ENCODE results near the gene TMEM9.

Gene TMEM9

DNA sequence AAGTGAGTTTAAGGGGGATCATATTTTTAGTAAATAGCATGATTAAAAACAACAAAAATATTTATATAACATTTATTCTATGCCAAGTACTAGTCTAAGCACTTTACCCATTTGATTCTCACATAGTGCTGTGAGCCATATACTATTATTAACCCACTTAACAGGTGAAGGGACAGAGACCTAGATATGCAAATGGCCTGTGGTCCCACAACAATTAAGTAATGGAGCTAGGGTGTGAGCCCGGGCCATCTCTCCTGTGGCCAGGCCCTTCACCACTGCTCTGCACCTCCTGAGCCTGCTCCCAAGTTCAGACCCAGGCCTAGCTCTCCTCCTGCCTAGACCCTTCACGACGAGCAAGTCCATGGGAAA is 27.8 kb downstream of the TMEM9 start:
- no peak for DNase-seq

DNA sequence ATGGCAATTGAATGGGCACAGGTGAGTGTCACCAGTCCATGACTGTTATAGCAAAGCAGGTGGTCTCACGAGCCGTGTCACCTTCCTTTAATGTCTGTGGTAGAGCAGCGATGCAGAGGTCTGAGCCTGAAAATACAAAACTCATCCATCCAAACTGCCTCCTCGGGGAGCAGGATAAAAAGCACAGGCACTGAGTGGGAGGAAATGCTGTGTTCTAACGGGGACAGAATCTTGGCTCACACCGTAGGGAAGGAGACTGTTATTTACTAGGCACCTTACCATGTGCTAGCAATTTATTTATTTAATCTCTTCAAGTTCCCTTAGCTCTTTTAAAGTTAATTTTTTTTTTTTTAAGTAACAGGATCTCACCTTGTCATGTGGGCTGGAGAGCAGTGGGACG is 28.5 kb downstream of the TMEM9 start:
- DNase-seq = no peak

DNA sequence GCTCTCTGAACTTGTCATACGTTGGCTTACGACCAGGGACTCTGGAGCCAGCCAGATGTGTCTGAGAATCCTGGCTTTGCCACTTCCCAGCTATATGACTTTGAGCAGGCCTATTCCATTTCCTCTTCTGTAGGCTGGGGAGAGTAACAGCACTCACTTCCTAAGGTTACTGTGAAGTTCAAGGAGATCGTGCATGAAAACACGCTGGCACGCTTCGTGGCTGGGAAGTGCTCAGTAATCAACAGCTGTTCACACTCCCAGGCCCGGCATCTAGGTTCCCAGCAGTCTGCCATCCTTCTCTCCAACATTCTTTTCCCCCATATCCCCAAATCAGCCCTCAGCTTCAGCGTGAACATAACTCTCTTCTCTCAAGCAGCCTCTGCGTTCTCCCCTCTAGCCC is 29.3 kb downstream of the TMEM9 start:
- no peak for DNase-seq

DNA sequence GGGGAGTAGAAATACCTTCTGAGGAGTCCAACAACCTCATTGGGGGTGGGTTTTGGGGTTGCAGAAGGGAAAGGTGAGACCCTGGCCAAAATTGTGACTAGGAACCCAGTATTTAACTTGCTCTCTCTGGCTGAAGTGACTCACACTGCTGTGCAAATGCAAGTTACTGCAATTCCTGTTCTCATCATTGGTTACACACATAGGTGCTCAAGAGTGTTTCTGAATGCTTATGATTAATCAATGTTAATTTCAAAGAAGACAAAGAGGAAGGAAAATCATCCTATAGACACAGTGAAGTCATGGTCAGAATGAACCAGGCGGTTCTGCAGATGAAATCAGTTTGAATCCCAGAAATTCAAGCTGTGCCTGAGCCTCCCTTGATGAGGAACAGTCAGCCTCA is 30.4 kb downstream of the TMEM9 start:
- no peak for DNase-seq

DNA sequence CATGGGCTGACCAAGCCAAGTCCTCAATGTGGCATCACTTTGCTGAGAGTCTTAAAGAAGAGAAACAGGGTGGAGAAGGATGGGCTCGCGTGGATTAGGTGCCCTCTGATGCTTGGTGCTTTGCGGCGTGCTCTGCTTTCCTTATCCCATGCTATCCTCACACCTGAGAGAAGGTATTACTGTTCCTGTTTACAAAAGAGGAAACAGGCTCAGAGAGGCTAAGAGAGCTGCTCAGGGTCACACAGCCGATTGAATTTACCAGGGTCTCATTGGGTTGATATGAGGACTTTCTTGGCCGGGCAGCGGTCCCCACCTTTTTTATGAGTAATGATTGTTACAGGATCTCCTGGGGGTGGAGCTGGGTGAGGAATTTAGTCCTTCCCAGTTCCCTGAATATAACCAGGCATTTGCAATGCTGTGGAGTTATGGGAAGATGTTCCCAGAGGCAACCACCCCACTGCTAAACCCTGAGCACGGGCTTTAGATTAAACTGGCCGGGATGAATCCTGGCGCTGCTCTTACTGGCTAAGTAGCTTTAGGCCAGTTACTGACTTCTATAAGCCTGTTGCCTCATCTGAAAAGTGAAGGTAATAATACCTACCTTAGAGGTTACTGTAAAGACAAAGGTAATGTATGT is 31.8 kb downstream of the TMEM9 start:
- DNase-seq = no peak

DNA sequence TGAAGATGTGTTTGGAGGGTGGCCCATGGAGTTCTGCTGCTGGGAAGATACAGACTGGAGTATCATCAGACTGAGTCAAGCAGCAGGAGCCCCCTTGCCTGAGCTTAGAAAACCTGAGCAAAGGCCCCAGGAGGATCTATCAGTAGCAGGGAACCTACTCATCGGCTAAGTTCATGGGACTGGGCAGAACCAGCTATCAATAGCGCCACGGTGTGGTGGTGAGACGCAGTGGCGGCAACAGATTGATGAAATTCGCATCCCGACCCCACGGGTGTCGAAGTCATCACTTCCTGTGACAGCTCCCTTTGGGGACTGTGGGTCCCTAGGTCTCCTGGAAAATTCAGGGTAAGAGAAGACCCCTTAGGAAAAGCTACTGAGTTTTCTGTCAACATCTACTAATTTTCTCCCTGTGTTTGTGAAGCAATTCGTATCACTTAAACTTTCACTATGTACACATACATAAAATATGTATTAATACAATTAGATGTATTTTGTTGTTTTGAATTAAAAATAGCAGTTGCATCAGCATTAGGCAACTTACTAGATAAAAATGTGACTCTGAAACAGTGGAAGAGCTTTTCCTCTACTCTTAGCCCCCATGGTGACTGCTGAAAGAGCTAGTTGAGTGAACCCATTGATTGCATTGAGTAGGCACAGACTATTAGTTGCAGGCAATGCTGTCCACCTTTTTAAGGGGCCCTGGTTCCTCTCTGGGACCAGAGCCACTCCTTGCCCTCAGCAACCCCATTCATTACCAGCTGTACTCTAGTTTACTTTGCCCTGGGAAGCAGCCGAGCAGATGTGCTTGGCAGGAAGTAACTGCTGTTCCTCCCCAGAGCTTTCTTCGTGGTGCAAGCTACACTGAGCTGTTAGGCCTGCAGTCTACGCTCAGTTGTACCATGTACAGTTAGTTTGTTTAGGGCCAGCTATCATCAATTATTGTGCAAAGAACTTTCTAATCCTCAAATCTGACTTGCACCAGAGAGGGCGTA is 34.8 kb downstream of the TMEM9 start:
- peak; percentile 46 for DNase-seq

DNA sequence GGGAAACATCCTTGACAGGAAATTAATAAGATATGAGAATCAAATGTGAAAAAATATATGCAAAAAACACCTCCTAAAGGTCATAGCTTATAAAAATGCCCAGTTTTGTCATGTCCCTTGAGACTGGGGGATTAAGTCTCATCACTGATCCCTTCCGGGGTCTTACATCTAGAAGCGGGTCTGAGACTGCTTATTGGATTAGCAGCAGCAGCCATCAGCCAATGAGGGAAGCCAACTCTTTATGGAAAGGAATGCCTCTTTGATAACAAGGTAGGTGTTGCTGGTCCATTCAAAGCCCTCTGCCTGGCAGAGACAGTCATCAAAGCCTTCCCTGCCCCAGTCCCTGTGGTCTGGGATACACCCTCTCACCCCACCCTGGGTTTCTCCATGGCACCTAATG is 38.2 kb downstream of the TMEM9 start:
- no peak for DNase-seq

DNA sequence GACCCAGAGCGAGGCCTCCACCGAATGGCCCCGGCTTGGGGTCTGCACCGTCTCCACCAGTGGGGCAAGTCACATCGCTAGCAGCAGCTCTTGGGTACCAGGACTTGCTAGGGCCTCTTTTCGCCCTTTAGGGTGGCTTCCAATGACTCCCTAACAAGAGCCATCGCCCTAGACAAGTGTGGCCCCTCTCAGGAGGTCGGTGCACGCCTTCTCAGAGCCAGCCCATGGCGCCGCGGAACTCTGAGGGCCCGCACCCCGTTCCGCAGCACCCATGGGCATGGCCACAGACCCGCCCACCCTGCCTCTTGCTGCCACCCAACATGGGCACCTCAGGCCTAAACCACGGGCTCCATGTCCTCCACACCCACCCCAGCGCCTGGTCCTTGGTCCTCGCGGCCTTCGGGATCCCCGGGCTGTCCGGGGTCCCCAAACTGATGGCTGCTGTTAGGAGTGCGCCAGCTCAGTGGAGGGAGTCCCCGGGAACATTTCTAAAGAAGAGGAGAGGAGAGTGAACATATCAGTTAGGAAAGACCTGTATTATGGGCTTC is 38.8 kb downstream of the TMEM9 start:
- no peak for DNase-seq

DNA sequence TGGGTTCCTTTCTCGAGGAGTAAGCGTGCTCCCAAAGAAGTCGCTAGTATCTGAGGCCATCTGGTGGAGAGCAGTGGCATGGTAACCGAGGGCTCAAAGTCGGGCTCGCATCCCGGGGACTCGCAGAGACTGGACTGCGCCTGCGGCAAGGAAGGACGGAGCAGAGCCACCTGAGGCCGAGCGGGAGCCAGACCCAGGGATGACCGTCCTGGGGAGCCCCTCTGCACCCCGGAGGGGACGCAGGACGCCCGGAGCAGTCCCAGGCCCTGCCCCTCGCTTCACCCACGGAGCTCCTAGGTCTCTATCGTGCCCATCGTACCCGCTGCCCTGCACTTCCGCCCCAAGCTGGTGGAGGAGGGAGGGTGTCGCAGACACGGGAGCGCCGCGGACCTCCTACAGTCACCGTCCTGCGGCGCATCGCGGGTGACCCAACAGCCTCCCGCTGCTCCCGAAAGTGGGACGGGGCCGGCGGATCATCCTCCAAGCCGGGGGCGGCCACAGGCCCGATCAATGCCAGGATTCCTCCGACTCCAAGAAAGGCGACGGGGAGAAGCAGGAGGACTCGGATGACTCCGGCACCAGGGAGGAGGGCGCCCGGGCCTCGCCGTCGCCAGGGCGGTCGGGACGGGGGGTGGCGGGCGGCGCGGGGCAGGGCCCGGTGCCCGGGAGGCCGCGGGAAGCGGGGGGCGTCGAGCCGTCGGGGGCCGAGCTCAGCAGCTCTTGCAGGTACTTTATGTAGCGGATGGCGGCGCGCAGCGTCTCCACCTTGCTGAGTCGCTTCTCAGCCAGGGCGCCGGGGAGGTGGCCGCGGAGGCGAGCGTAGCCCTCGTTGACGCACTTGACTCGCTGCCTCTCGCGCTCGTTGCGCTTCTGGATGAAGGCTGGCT is 39.8 kb downstream of the TMEM9 start:
- DNase-seq = peak; percentile 69

DNA sequence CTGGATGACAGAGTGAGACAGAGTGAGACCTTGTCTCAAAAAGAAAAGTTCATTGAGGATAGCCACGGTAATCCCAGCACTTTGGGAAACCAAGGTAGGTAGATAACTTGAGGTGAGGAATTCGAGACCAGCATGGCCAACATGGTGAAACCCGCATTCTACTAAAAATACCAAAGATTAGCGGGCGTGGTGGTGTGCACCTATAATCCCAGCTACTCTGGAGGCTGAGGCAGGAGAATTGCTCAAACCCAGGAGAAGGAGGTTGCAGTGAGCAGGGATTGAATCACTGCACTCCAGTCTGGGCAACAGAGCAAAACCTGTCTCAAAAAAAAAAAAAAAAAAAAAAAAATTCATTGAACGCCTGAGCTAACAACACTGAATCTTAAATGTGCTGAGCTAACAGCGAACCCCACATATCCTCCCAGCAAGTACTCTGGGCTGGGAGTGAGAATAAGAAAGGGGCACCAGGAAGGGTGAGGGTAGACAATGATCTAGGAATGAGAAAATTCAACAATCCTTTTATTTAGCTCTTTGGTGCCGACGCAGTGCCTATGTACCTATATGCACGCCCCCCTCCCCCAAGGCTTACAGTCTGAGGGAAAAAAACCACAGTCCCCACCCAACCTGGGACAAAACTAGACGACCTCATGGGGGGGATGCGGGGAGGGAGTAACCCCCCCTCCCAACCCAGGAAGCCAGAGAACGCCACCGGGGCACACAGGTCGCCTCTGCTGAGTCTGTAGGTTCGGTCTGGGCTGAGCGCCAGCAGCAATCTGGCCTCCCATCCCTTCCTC is 40.6 kb downstream of the TMEM9 start:
- no peak for DNase-seq

DNA sequence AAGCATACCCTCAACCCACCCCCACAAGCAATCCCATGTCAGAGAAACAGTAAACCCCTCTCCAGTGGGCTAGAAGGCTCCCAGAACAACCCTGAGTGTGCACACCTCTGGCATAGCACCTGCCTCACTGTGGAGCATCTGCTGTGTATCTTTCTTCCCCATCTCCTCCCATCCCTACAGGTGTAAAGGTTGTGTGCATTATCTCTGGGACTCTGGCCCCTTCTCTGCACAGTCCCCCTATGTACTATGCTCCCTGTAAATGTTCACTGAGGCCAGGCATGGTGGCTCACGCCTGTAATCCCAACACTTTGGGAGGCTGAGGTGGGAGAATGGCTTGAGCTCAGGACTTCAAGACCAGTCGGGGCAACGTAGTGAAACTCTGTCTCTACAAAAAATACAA is 41.3 kb downstream of the TMEM9 start:
- no peak for DNase-seq

DNA sequence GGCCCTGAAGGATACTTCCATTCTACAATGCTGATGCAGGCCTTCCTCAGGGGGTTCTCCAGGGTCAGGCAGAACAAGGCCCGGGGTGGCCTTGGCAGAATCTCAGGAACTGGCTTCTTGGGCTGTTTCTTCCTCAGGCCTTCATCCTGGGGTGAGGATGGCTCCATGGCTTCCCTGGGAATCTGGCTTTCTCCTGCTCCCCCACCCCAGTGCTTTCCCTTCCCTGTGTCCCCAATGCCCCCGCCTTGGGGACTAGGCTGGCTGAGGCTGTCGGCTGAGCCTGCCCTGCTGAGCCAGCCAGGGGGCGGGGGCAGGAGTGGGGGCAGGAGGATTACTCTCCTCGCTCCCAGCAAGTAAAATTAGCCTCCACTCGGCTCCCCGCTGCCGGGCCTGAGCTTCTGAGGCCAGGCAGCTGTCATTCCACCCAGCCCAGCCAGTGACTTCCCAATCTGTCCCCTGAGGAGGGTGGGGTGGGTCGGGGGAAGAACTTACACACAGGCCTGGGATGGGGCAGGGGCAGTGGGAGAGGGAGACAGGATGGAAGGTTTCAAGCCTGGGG is 42.0 kb downstream of the TMEM9 start, which contains the start of gene CACNA1S:
Gene CACNA1S (minus strand): TSS at position 254 of the 559 bp plus-strand sequence. CDS start 87 bp downstream, at position 167.
- no peak for DNase-seq

DNA sequence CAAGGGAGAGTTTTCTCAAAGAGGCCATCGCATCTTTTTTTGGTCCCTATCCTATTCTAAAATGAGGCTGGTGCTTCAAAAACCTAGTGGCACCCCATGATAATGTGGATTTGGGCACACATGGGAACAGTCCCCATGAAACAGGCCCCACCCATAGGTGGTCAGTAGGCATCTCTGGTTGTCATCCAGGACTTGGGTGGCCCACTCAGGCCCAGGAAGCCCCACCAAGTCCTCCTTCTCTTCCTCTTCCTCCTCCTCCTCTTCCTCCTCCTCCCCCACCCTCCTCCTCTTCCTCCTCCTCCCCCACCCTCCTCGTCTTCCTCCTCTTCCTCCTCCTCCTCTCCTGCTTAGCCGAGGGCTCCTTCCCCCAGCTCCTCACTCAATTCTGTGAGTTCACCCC is 42.6 kb downstream of the TMEM9 start:
- DNase-seq = no peak

DNA sequence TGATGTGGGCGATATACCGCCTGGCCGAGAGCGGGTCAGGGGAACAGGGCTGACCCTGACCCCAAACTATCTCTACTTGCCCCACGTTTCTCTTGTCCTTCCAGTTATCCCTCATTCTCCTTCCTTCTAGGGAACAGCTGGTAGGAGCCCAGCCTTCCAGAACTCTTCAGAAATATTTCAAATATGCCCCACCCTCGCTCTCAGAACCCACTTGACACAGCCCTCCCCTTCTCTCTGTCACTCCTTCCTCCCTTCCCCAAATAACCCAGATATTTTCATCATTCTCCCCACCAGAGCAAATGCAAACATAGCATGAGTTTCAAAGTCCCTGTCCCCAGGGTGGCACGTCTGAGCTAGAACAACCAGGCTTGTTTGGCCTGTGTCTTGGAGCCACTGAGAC is 43.1 kb downstream of the TMEM9 start:
- DNase-seq = no peak

DNA sequence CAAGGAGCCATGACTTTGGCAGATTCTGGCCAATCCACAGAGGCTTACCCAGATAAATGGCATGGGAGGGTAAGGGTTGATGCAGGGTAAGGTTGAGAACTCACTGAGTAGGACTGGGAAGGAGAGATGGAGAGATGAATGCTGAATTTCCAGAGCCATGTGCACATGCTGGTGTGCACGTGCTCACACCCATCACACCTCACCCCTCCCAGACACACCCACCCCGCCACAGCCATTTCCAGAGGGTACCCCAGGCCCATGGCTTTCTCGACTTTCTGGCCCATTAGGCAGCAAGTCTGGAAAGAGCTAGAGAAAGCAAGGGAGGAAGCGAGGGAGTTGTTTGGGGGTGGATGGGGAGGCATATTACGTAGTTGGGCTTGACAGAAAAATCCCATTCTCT is 43.7 kb downstream of the TMEM9 start:
- no peak for DNase-seq

DNA sequence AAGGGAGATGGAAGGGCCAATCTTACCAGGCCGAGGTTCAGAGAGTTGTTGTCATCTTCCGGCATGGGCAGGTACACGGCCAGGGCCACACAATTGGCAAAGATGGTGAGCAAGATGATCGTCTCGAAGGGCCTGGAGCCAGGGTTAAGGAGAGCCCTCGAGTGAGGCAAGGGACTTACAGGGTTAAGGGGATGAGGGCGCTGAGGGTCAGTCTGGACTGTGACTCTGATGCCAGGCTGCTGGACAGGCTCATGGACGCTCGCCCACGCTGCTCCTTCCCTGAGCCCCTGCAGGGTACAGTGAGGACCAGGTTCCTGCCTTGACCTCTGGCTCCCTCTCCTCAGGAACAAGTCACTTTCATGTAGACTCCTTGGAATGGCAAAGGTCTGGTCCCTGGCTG is 44.1 kb downstream of the TMEM9 start:
- no peak for DNase-seq

DNA sequence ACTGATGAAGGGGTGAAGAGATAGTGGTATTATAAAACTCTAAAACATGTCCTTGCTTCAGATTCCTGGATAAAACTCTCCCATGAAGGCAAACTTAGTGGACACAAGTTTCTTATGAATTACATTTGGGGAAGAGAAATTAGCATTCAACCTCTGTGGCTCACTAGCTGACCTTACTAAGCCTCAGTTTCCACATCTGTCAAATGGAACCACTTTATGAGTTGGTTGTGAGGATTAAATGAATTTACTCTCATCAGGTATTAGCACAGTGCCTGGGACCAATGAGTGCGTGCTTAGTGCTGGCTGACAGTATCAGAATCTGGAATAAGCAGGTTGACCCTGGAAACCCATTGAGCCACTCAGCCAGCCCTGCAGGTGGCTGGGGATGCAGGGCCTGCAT is 44.6 kb downstream of the TMEM9 start:
- DNase-seq = no peak

DNA sequence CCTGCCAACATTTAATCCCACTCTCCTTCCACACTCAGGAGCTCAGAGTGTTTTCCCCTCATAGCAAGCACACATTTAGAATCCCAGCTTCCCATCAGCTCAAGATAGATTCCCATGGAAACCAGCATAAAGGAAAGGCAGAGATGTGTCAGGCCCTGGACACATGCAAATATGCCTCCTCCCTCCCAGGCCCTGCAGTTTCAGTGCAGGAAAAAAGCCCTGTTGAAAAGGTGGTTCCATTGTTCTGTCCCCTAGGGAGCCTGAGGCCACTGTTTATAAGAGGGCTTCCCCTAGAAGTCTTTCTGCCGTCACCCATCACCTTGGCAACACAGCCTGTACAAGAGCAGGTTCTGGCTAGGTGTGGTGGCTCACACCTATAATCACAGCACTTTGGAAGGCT is 45.7 kb downstream of the TMEM9 start:
- no peak for DNase-seq

DNA sequence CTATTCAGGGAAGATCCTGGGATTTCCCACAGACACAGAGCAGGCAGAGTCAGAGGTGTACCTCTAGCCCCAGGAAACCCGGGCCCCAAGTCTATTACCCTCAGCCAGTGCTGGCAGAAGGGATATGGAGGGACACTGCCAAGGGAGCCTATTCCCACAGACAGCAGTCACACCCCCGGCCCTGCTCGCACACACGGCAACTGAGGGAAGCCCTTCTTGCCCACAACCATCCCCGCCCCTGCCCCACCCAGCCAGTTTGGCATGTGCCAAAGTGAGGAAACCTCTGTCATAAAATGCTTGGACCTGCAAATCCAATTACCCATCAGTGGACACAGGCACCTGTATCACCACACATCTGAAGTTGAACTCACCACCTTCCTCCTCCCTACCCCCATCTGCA is 48.6 kb downstream of the TMEM9 start:
- DNase-seq = no peak

DNA sequence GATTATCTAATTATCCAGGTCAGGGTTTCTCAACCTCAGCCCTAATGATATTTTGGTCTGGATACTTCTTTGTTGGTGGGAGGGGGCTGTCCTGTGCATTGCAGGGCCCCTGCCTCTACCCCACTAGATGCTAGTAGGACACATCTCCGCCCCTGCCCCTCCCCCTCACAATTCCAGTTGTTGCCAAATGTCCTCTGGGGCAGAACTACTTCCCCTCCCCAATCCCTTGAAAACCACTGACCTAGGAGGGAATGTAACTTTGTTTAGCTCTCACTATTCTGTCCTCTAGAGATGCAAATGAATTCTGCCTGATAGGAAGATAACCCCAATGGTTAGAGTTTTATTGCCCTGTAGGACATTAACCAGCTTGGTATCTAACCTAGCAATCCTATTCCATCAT is 50.1 kb downstream of the TMEM9 start:
- DNase-seq = no peak

DNA sequence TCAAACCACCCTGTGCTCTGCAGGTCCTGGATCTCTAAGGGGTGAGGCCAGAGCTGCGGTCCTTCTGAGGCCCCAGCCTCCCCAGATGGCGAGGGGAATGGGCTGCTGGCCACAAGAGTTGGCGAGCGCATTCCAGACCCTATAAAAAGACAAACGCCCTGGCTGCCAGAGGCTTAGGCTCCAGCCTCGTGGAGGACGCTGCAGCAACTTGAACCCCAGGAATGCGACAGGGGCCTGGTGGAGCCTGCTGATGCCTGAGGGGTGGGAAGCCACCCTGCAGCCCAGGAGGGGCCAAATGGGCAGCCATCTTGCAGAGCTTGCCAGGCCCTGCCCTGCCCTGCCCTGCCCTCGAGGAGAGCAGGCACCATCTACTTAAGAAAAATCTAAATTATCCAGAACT is 50.6 kb downstream of the TMEM9 start:
- no peak for DNase-seq
